GM10266 (cell line): ENCODE data around the gene RECQL5.
"Not testable (repeated sequence)": the region's sequence is repeated elsewhere in the genome, so short reads cannot be mapped to it uniquely, and the experiment has no call there.

ENCODE experiments used
- DNase-seq: peaks from one replicate; pipeline ENCODE4 v3.0.0; 2012; ENCODE audit errors: extremely low spot score
- TF ChIP-seq, protein P1 (sequence below): IDR thresholded peaks from 2 replicates; pipeline ENCODE4 v1.5.1; 2012; ENCODE audit warnings: mild to moderate bottlenecking, low read depth; ENCODE audit not compliant: control insufficient read depth, insufficient read depth; ENCODE audit errors: missing control alignments

Gene RECQL5

DNA sequence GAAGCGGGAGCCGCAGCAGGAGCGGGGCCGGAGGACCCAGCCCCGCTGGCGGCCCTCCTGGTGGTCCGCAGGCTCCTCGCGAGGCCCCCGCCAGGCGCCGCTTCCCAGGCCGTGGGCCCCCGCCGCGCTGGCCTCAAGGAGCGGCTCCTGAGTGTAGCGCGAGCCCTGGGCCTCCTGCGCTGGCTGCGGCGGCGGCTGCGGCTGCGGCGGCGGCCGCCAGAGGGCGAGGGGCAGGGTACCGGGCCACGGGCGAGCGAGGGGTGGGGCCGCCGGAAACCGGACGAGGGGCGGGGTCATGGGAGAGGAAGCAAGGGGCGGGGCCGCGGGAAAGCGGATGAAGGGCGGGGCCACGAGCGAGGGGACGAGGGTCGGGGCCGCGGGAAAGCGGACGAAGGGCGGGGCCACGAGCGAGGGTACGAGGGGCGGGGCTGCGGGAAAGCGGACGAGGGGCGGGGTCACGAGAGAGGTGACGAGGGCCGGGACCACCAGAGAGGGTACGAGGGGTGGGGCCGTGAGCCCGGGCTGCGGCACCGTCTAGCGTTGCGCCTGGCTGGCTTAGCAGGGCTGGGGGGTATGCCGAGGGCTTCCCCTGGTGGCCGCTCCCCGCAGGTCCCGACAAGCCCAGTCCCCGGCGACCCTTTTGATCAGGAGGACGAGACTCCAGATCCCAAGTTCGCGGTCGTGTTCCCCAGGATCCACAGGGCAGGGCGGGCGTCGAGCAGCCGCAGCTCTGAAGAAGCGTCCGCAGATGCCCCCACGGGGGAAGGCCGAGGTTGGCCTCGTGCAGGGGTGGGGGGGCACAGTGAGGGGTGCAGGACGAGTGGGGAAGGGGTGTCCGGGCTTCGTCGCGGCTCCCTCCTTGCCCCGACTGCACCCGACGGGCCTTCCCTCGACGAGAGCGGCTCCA lies 77.7 kb downstream of the RECQL5 start:
- DNase-seq, result peak; percentile 100
- TF ChIP-seq, protein P1, sequence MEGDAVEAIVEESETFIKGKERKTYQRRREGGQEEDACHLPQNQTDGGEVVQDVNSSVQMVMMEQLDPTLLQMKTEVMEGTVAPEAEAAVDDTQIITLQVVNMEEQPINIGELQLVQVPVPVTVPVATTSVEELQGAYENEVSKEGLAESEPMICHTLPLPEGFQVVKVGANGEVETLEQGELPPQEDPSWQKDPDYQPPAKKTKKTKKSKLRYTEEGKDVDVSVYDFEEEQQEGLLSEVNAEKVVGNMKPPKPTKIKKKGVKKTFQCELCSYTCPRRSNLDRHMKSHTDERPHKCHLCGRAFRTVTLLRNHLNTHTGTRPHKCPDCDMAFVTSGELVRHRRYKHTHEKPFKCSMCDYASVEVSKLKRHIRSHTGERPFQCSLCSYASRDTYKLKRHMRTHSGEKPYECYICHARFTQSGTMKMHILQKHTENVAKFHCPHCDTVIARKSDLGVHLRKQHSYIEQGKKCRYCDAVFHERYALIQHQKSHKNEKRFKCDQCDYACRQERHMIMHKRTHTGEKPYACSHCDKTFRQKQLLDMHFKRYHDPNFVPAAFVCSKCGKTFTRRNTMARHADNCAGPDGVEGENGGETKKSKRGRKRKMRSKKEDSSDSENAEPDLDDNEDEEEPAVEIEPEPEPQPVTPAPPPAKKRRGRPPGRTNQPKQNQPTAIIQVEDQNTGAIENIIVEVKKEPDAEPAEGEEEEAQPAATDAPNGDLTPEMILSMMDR, result peak; percentile 86

DNA sequence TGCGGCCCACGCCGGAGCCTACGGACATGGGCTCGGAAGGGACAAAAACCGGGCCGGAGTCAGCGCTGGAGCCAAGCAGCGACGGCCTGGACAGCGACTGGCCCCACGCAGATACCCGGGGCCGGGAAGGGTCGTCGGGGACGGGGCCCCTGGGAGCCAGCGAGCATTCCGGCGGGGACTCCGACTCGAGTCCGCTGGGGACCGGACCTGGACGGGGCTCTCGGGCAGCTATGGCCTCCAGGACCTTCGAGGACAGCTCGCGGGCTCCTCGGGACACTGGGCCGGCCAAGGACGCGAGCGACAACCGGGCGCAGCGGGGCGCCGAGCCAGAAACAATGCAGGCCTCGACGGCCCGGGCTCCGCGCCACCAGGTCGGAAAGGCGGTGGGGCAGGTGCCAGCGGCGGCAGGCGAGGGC lies 78.3 kb downstream of the RECQL5 start:
- no peak for DNase-seq

DNA sequence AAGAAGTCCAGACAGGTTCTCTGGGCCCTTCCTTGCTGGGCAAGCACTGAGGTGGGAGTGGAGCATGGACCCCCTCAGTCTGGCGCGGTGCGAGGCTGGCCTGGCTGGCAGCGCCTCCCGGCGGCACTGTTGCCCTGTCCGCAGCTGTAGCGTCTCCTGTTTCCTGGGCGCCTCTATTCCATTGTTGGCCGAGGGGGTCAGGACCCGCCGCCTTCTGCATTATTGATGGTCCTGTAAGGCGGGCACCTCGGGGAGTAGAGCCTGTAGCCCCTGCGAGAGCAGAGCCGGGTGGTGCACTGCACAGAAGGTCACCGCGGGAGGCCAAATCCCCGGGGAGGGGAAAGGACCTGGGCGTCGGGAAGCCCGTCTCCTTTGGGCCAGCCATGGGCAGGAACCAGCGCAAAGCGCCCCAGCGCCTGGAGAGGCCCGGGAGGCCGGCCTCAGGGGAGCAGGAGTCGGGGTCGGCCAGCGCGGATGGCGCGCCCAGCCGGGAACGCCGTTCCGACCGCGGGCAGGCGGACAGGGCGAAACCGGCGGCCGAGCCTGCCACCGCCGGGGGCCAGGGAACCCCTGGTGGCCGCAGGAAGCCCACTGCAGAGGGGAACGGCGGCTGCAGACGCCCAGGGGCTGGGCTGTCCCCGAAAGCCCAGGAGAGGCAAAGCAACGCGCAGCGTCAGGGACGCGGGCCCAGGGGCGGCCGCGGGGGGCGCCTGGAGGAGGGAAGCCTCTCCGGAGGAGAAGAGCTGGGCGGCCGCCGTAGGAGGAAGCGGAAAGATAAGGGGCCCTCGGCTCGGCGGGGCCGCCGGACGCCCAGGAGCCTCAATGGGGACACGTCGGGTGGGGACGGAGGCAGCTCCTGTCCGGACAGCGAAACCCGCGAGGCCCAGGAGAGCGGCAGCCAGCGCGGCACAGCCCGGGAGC lies 79.0 kb downstream of the RECQL5 start, which contains the start of gene MYO15B:
Gene MYO15B, plus strand, starts transcription at position 126 of the 921 bp plus-strand sequence. Its CDS starts 258 bp downstream, at position 384.
- TF ChIP-seq, protein P1, result peak; percentile 23
- DNase-seq, result peak; percentile 79

More for the DNA sequence above, 78.3 kb downstream of the RECQL5 start:
- TF ChIP-seq, protein P1, result no peak

DNA sequence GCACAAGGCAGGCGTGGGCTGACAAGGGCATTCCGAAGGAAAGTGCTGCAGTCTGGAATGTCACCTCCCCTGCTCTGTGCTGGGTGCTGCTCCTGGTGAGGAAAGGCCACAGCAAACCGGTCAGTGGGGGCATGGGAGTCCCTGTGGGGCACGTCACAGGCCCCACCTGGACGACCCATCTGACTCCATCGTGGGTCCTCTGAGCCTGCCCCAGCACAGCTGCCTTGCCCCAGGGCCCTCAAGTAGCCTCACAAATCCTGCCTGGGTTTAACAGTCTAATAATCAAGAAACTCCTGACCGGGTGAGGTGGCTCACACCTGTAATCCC lies 82.1 kb downstream of the RECQL5 start:
- TF ChIP-seq, protein P1, result no peak
- DNase-seq, result no peak

DNA sequence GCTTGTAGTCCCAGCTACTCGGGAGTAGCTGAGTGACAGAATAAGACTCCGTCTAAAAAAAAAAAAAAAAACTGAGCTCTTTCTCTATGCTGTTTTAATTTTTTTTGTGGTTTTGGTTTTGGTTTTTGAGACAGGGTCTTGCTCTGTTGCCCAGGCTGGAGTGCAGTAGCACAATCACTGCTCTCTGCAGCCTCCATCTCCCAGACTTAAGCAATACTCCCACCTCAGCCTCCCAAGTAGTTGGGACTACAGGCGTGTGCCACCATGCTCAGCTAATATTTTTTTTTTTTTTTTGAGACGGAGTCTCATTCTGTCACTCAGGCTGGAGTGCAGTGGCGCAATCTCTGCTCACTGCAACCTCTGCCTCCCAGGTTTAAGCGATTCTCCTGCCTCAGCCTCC lies 83.8 kb downstream of the RECQL5 start:
- not testable (repeated sequence) for DNase-seq

DNA sequence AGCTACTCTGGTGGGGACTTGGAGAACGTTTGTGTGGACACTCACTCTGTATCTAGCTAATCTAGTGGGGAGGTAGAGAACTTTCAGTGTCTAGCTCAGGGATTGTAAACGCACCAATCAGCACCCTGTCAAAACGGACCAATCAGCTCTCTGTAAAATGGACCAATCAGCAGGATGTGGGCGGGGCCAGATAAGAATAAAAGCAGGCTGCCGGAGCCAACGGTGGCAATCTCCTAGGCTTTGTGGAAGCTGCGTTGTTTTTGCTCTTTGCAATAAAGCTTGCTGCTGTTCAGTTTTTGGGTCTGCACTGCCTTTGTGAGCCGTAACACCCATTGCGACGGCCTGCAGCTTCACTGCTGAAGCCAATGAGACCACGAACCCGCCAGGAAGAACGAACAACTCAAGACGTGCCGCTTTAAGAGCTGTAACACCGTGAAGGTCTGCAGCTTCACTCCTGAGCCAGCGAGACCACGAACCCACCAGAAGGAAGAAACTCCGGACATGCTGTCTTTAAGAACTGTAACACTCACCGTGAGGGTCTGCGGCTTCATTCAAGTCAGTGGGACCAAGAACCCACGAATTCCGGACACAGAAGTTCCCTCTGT lies 85.7 kb downstream of the RECQL5 start:
- DNase-seq, result not testable (repeated sequence)
